Spleen (tissue), 7 donors: ENCODE data around the gene LDAH.

ENCODE experiments used
- CTCF ChIP-seq, 11 experiments: fragments of 200-600 bp in 7 of 11; fragments of 450-650 bp in 4 of 11; sonication (generic) in 4 of 11; IDR thresholded peaks in 8 of 11; conservative IDR thresholded peaks in 3 of 11; 1 replicate in 7 of 11; 2 replicates in 4 of 11; pipeline versions ENCODE4 v1.4.0 to v1.8.0; 2016 to 2021; ENCODE audit warnings: antibody characterized with exemption in 11 of 11, inconsistent platforms in 4 of 11, mild to moderate bottlenecking in 1 of 11
- POLR2A ChIP-seq, 3 donors: fragments of 450-650 bp; IDR thresholded peaks; one replicate each; pipeline ENCODE4 v1.5.1; 2017; ENCODE audit warnings: antibody characterized with exemption in 3 of 3, mild to moderate bottlenecking in 1 of 3
- donor health status: DM: no; HTN: no; CAD: no; lungs with moderate emphysema.
- donor health status: DM: no; HTN: no; CAD: no.
- donor health status: DM: no; HTN: no; CAD: no.

GRCh38 chr2:20823917-20824316 lies 1.0 kb upstream of the LDAH start:
- TF ChIP-seq CTCF (IDR thresholded peaks at IDR 0.05 in 8 of 11, conservative IDR thresholded peaks at IDR 0.05 in 3 of 11) (no peak), POLR2A (IDR thresholded peaks at IDR 0.05) (no peak)
